AG09319 (cell line): ENCODE measurements around the gene LRRC4C.

Experiments used
- DNase-seq: peaks from one replicate; pipeline ENCODE4 v3.0.0-alpha.2; 2010; ENCODE audit warnings: low read depth; ENCODE audit errors: extremely low read depth
- TF ChIP-seq, protein P1 (sequence below): IDR thresholded peaks from 2 replicates; pipeline ENCODE4 v1.5.1; 2011; ENCODE audit warnings: low read depth, mild to moderate bottlenecking, inconsistent platforms, low read length, moderate library complexity

Gene LRRC4C

DNA sequence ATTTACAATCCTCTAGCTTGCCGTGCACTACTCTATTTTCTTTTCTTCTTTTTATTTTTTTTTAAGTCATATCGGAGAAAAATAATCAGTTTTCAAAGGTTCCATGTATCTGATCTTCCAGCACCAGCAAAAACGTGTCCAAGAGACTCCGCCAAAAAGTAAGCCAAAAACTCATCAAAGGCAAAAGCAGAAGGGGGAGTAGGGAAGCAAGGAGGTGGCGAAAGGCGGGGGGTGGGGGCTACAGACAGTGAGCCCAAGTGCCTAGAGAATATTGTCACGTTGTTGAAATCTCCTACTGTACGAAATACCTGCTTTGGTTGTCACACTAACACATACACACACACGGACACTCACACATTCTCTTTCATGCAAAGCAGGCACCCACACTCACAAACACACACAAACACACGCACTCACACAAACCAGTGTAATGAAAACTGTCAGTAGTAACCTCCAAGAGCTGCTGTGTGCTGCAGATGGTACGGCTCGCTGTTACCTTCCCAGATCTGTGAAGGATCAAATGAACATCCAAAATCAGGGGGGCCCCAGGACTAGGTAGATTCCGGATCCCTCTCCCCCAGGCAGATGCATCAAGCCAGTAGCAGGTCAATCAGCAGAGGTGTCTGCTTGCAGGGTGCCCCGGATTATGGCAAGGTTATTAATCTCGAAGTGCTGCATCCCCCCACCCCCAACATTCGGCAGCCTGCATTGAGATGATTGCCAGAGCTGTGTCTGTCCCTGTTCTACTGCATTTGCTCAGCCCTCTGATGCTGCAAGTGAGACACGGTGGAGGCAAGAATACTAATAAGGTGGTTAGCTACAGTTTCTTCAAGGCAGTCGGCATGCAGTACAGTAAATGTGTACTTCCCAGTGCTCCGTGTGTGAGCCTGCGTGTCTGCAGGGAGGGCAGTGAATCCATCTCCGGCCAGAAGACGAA is at the start of gene LRRC4C:
Gene LRRC4C (minus strand): TSS at position 188 of the 937 bp plus-strand sequence.
- no peak for DNase-seq
- TF ChIP-seq, protein P1, sequence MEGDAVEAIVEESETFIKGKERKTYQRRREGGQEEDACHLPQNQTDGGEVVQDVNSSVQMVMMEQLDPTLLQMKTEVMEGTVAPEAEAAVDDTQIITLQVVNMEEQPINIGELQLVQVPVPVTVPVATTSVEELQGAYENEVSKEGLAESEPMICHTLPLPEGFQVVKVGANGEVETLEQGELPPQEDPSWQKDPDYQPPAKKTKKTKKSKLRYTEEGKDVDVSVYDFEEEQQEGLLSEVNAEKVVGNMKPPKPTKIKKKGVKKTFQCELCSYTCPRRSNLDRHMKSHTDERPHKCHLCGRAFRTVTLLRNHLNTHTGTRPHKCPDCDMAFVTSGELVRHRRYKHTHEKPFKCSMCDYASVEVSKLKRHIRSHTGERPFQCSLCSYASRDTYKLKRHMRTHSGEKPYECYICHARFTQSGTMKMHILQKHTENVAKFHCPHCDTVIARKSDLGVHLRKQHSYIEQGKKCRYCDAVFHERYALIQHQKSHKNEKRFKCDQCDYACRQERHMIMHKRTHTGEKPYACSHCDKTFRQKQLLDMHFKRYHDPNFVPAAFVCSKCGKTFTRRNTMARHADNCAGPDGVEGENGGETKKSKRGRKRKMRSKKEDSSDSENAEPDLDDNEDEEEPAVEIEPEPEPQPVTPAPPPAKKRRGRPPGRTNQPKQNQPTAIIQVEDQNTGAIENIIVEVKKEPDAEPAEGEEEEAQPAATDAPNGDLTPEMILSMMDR, result no peak

DNA sequence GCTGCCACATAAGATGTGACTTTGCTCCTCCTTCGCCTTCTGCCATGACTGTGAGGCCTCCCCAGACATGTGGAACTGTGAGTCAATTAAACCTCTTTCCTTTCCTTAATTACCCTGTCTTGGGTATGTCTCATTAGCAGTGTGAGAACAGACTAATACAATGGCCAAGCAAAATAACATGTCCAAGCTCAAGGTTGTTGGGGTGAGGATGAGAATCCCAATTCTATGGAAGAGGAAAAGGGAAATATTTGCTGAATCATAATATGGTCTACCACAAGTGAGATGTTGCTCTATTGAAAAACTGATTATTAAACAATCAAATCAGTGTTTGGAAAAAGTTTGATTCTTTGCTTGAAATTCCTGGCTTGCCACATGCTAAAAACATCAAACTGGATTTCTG is 48.7 kb upstream of the LRRC4C start:
- DNase-seq, result no peak
- TF ChIP-seq, protein P1, result no peak

DNA sequence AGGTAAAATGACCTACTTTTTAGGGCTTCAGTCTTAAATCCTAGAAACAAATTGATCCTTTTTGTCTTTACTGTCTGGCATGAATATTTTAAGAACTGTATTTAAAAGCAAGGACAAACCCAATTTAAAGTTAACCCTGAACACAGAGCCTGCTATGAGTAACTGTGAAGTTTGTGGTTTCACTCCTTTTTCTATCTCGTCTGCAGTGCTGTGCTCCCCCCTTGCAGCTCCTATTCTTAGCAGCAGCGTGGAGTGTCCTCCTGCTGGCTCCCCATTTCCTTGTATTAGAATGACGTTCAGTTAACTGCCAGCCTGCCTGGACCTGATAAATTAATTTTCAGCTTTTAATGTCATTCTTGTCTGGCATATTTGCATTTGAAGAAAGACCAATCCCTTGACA is 40.0 kb upstream of the LRRC4C start:
- TF ChIP-seq, protein P1, result no peak
- no peak for DNase-seq

DNA sequence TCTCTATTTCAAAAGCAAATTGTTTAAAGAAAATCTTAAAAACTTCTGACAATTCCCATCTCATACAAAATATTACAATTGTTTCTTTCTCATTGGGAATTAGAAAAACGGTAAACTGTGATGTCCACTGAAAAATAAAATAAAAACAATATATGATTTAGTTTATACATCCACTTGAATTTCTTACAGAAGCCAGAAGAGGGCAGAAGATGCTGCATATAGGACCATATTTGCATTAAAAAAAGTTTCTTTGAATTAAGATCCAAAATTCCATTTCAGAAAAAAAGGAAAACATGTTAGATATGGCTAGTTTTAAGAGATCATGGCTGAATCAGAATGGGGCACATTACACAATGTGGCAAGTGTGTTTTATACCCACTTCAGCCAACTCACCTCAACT is 39.3 kb upstream of the LRRC4C start:
- DNase-seq, result no peak
- TF ChIP-seq, protein P1, result no peak

DNA sequence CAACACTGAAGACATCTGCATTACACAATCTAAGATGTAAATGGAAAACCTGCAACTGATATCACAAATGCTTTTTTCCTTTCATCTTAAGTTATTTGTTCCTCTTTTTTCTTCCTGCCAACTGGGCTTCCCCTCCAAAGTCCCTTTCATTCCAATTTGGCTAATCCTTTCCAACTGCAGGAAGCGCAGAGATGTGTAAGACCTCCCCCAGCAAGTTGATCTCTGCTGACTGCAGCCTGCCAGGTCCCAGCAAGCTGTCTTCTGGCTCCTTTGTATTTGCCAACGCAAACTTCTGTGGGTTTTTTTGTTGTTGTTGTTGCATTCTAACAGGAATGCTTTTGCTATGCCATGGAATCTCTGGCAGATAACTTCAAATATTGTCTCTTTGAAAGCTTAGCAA is 38.5 kb upstream of the LRRC4C start:
- DNase-seq, result no peak
- TF ChIP-seq, protein P1, result no peak

DNA sequence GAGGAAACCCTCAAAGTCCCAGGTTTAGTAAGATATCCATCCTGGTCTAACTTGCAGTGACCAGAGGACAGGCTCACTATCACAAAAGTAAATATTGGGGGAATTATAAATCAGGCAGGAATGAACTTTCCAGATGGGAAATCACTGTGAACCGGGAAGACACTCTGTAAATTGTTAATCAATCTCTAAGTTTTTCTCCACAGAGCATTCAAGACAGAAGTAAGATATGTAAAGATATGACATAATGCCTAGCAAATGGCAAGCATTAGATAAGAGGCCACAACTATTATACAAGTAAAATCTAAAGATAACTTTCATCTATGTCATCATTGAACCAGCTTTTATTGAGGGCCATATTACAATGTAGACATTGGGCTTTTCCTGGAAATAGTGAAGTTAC is 35.3 kb upstream of the LRRC4C start:
- TF ChIP-seq, protein P1, result no peak
- no peak for DNase-seq

DNA sequence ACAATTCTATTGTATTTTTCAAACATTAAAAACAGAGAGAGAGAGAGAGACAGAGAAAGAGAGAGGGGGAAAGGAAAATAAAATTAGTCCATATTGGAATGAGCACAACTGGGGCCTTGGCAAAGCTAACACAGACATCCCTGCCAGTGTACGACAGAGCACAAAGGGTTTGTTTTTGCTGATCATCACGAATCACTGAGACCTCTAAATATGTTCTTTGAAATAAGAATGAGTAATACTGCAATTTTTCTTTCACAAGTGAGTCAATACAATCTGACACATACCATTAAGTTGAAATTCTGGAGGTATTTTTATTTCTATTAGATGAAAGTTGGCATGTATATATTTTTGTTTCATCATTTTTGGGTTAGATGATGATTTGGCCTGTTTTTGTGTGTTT is 27.0 kb upstream of the LRRC4C start:
- no peak for DNase-seq
- TF ChIP-seq, protein P1, result no peak
